Left ventricle myocardium inferior (tissue), 1 donor: ENCODE measurements around the gene UNC119. TPM values are rescaled to one million over a fixed set of nuclear protein-coding genes. Genes with fewer than 3 reads are reported as not detected.
"Not testable (repeated sequence)": the region's sequence is repeated elsewhere in the genome, so short reads cannot be mapped to it uniquely, and the experiment has no call there.

Source experiments
- DNase-seq: peaks from one replicate; pipeline ENCODE4 v3.0.0-alpha.2; 2020
- H3K27ac ChIP-seq: fragments of 200-600 bp; replicated peaks from 2 replicates; pipeline ENCODE4 v1.8.0; 2021
- H3K27me3 ChIP-seq: fragments of 200-600 bp; 2 replicates; pipeline ENCODE4 v1.8.0; 2021; ENCODE audit warnings: low read depth
- H3K36me3 ChIP-seq: fragments of 200-600 bp; 2 replicates; pipeline ENCODE4 v1.8.0; 2021
- H3K4me1 ChIP-seq: fragments of 200-600 bp; 2 replicates; pipeline ENCODE4 v1.8.0; 2021
- H3K4me3 ChIP-seq: fragments of 200-600 bp; 2 replicates; pipeline ENCODE4 v1.8.0; 2021; ENCODE audit warnings: mild to moderate bottlenecking, moderate library complexity
- H3K9me3 ChIP-seq: fragments of 200-600 bp; replicated peaks from 2 replicates; pipeline ENCODE4 v1.8.0; 2021
- CTCF ChIP-seq: fragments of 200-600 bp; IDR thresholded peaks from 2 replicates; pipeline ENCODE4 v1.8.0; 2021; ENCODE audit warnings: antibody characterized with exemption, mild to moderate bottlenecking, borderline replicate concordance
- intact Hi-C: fragments of 100-400 bp; cut with micrococcal nuclease; formaldehyde crosslinking; loops from one replicate; pipeline ENCODE4 v1.11.0; 2022
- total RNA-seq: library from RNA; stranded (reverse); fragmentation: NEBNext Ultra II Directional; extraction: Animal tissue kit (Norgen Biotek cat#: 25700); gene quantifications from one replicate; pipeline ENCODE4 v1.2.1, GENCODE V29; 2021
- donor health status: DM: no; HTN: yes; CAD: no; lungs with severe emphysema.

Gene UNC119
- total RNA-seq, 1 donor from 2014 or later: 22.5 TPM

- no peaks in the 10 kb centered on the region for H3K4me1 ChIP-seq
- no peak for TF ChIP-seq CTCF
- intact Hi-C loops: no loop called here
- no peaks in the 10 kb centered on the region for H3K36me3 ChIP-seq
- H3K9me3 ChIP-seq: no peaks in the 10 kb centered on the region
- H3K27me3 ChIP-seq: peaks cover 10% of the 10 kb centered on the region
- DNase-seq: no peak
- H3K27ac ChIP-seq: no peak overlapping the region
- H3K4me3 ChIP-seq: no peak overlapping the region
Observed at GRCh38 chr17:28523186-28523585, 29.2 kb downstream of the UNC119 start.

- intact Hi-C loops, H3K4me1 ChIP-seq, DNase-seq, H3K36me3 ChIP-seq, H3K27ac ChIP-seq, H3K9me3 ChIP-seq, H3K27me3 ChIP-seq, H3K4me3 ChIP-seq: not testable (repeated sequence)
Observed at GRCh38 chr17:28522281-28522680, 30.1 kb downstream of the UNC119 start.

GRCh38 chr17:28521311-28522085 is 30.9 kb downstream of the UNC119 start:
- Histone ChIP-seq H3K9me3 (no peaks in the 10 kb centered on the region), H3K4me1 (no peaks in the 10 kb centered on the region), H3K27ac (no peak overlapping the region), H3K36me3 (no peaks in the 10 kb centered on the region), H3K27me3 (peaks cover 10% of the 10 kb centered on the region), H3K4me3 (no peak overlapping the region)
- DNase-seq: no peak
- intact Hi-C loops: no loop called here
- TF ChIP-seq CTCF: no peak

GRCh38 chr17:28520687-28521086 is 31.7 kb downstream of the UNC119 start:
- H3K27me3 ChIP-seq: peaks cover 10% of the 10 kb centered on the region
- no peaks in the 10 kb centered on the region for H3K36me3 ChIP-seq
- intact Hi-C loops: no loop called here
- no peaks in the 10 kb centered on the region for H3K9me3 ChIP-seq
- H3K27ac ChIP-seq: no peak overlapping the region
- no peaks in the 10 kb centered on the region for H3K4me1 ChIP-seq
- TF ChIP-seq CTCF: no peak
- no peak overlapping the region for H3K4me3 ChIP-seq
- no peak for DNase-seq

GRCh38 chr17:28519236-28519635 is 33.2 kb downstream of the UNC119 start:
- Histone ChIP-seq H3K27ac (no peak overlapping the region), H3K36me3 (no peaks in the 10 kb centered on the region), H3K4me1 (no peaks in the 10 kb centered on the region), H3K9me3 (no peaks in the 10 kb centered on the region), H3K27me3 (peaks cover 17% of the 10 kb centered on the region), H3K4me3 (no peak overlapping the region)
- TF ChIP-seq CTCF: no peak
- intact Hi-C loops: no loop called here
- no peak for DNase-seq

GRCh38 chr17:28518578-28518977 is 33.8 kb downstream of the UNC119 start:
- peaks cover 24% of the 10 kb centered on the region for H3K27me3 ChIP-seq

More at GRCh38 chr17:28518578-28518977, 33.8 kb downstream of the UNC119 start:
- Histone ChIP-seq H3K27ac (no peak overlapping the region), H3K4me3 (no peak overlapping the region), H3K36me3 (no peaks in the 10 kb centered on the region), H3K9me3 (no peaks in the 10 kb centered on the region), H3K4me1 (no peaks in the 10 kb centered on the region)
- DNase-seq: no peak
- TF ChIP-seq CTCF: no peak
- intact Hi-C loops: no loop called here
